Liver (tissue), 9 donors: Measurements from ENCODE around the gene PIP. TPM values are rescaled to one million over a fixed set of nuclear protein-coding genes. Genes with fewer than 3 reads are reported as not detected.
"Not testable (repeated sequence)": the region's sequence is repeated elsewhere in the genome, so short reads cannot be mapped to it uniquely, and the experiment has no call there.

Source experiments
- DNase-seq: peaks from one replicate; pipeline ENCODE4 v3.0.0-alpha.2; 2017; ENCODE audit warnings: low spot score
- H3K27ac ChIP-seq, 2 donors: one replicate each; pipeline ENCODE4 v1.7.0; 2013; ENCODE audit warnings: inconsistent platforms in 2 of 2, low read length in 2 of 2, control low read depth in 1 of 2, low read depth in 1 of 2, mild to moderate bottlenecking in 1 of 2
- H3K27me3 ChIP-seq, 4 donors: one replicate each; pipeline versions ENCODE4 v1.6.1 to v1.7.0; 2013; ENCODE audit warnings: low read length in 3 of 4, inconsistent platforms in 1 of 4, mild to moderate bottlenecking in 1 of 4, moderate library complexity in 1 of 4; ENCODE audit not compliant: control insufficient read depth in 4 of 4, insufficient read depth in 4 of 4
- H3K36me3 ChIP-seq, 4 donors: one replicate each; pipeline versions ENCODE4 v1.6.1 to v1.7.0; 2013; ENCODE audit warnings: low read length in 3 of 4, mild to moderate bottlenecking in 3 of 4, low read depth in 1 of 4, moderate library complexity in 1 of 4; ENCODE audit not compliant: control insufficient read depth in 4 of 4, insufficient read depth in 3 of 4
- H3K4me1 ChIP-seq, 4 donors: one replicate each; pipeline versions ENCODE4 v1.6.1 to v1.7.0; 2013; ENCODE audit warnings: low read length in 3 of 4, mild to moderate bottlenecking in 3 of 4, moderate library complexity in 1 of 4; ENCODE audit not compliant: control insufficient read depth in 4 of 4, insufficient read depth in 4 of 4
- H3K4me3 ChIP-seq, 3 donors: one replicate each; pipeline versions ENCODE4 v1.6.1 to v1.7.0; 2013; ENCODE audit warnings: low read length in 3 of 3, control low read depth in 1 of 3, low read depth in 1 of 3, mild to moderate bottlenecking in 1 of 3
- H3K9ac ChIP-seq, 2 donors: one replicate each; pipeline ENCODE4 v1.7.0; 2013; ENCODE audit warnings: low read length in 2 of 2, mild to moderate bottlenecking in 2 of 2, moderate library complexity in 2 of 2, control low read depth in 1 of 2, low read depth in 1 of 2
- H3K9me3 ChIP-seq, 4 donors: one replicate each; pipeline versions ENCODE4 v1.6.1 to v1.7.0; 2013; ENCODE audit warnings: low read length in 3 of 4; ENCODE audit not compliant: control insufficient read depth in 4 of 4
- ATF3 ChIP-seq: IDR thresholded peaks from 2 replicates; pipeline ENCODE4 v1.6.1; 2016; ENCODE audit warnings: antibody characterized with exemption
- EGR1 ChIP-seq, 2 donors: IDR thresholded peaks; 2 replicates each; pipeline ENCODE4 v1.6.1; 2016 to 2018; ENCODE audit warnings: antibody characterized with exemption in 2 of 2, low read depth in 2 of 2
- FOXA1 ChIP-seq: IDR thresholded peaks from 2 replicates; pipeline ENCODE4 v1.6.1; 2016; ENCODE audit warnings: antibody characterized with exemption
- GABPA ChIP-seq, 2 donors: IDR thresholded peaks in 1 of 2; conservative IDR thresholded peaks in 1 of 2; 2 replicates each; pipeline ENCODE4 v1.6.1; 2016; ENCODE audit warnings: antibody characterized with exemption in 2 of 2, mild to moderate bottlenecking in 1 of 2, moderate library complexity in 1 of 2
- HNF4A ChIP-seq, 2 donors: conservative IDR thresholded peaks; 2 replicates each; pipeline ENCODE4 v1.6.1; 2016; ENCODE audit warnings: antibody characterized with exemption in 2 of 2, mild to moderate bottlenecking in 2 of 2
- HNF4G ChIP-seq: IDR thresholded peaks from 2 replicates; pipeline ENCODE4 v1.6.1; 2016; ENCODE audit warnings: antibody characterized with exemption
- JUND ChIP-seq, 2 donors: IDR thresholded peaks; 2 replicates each; pipeline ENCODE4 v1.6.1; 2016; ENCODE audit warnings: antibody characterized with exemption in 2 of 2
- MAX ChIP-seq: IDR thresholded peaks from 2 replicates; pipeline ENCODE4 v1.6.1; 2016; ENCODE audit warnings: antibody characterized with exemption
- NR2F2 ChIP-seq: IDR thresholded peaks from 2 replicates; pipeline ENCODE4 v1.6.1; 2016; ENCODE audit warnings: antibody characterized with exemption
- RAD21 ChIP-seq, 2 donors: IDR thresholded peaks; 2 replicates each; pipeline ENCODE4 v1.6.1; 2016; ENCODE audit warnings: antibody characterized with exemption in 2 of 2, mild to moderate bottlenecking in 2 of 2
- REST ChIP-seq: IDR thresholded peaks from 2 replicates; pipeline ENCODE4 v1.6.1; 2016; ENCODE audit warnings: antibody characterized with exemption, mild to moderate bottlenecking
- SP1 ChIP-seq: IDR thresholded peaks from 2 replicates; pipeline ENCODE4 v1.6.1; 2018; ENCODE audit warnings: antibody characterized with exemption, mild to moderate bottlenecking
- TAF1 ChIP-seq: conservative IDR thresholded peaks from 2 replicates; pipeline ENCODE4 v1.6.1; 2016; ENCODE audit warnings: antibody characterized with exemption, mild to moderate bottlenecking
- YY1 ChIP-seq: IDR thresholded peaks from 2 replicates; pipeline ENCODE4 v1.6.1; 2016; ENCODE audit warnings: antibody characterized with exemption, mild to moderate bottlenecking
- ZBTB33 ChIP-seq: IDR thresholded peaks from 2 replicates; pipeline ENCODE4 v1.6.1; 2016; ENCODE audit warnings: antibody characterized with exemption
- WGBS: extraction: QIAGEN DNeasy Blood & Tissue Kit; methylation state at CpG from one replicate; pipeline ENCODE4 v1.1.7; 2013; 5-methylcytosine and 5-hydroxymethylcytosine counted together
- polyA plus RNA-seq, 2 donors: library from polyadenylated mRNA; stranded (reverse) in 1 of 2; unstranded in 1 of 2; fragments of 200-250 nt in 1 of 2; fragments of >200 nt in 1 of 2; fragmentation: Nextera tagmentation in 1 of 2; extraction: Ambion mirVana in 1 of 2; gene quantifications; one replicate each; pipeline versions ENCODE4 v1.2.1 to v1.2.3, GENCODE V29; 2013 to 2015
- total RNA-seq, 2 donors: library from RNA; depleted of rRNA; stranded (reverse); fragments of >200 nt; gene quantifications; one replicate each; pipeline ENCODE4 v1.2.3, GENCODE V29; 2014
- donor health status: healthy.
- donor health status: healthy.
- donor health status: healthy.
- donor health status: healthy.
- donor health status: healthy.

Gene PIP
- total and polyA plus RNA-seq, 4 donors: not detected

- no peak for TF ChIP-seq EGR1 (IDR thresholded peaks at IDR 0.05; ENCODE audit: low read depth in 2 of 2)
- no peak for TF ChIP-seq ZBTB33
- TF ChIP-seq ATF3: no peak
These were observed 40.5 kb downstream of the PIP start (continued) for GRCh38 chr7:143172354-143172753.

- no peak overlapping the region for H3K4me3 ChIP-seq
- no peak for DNase-seq
- H3K9me3 ChIP-seq: peaks cover 0 to 8% (median 2%) of the 10 kb centered on the region in 4 donors
- no peaks in the 10 kb centered on the region for H3K36me3 ChIP-seq
- no peak overlapping the region for H3K27ac ChIP-seq
- H3K9ac ChIP-seq: no peak overlapping the region
- no peak for TF ChIP-seq ATF3
- no peak for TF ChIP-seq SP1
- no peak for TF ChIP-seq REST
- H3K27me3 ChIP-seq: no peaks in the 10 kb centered on the region
- peaks cover 0 to 8% (median 6%) of the 10 kb centered on the region in 4 donors for H3K4me1 ChIP-seq
- 93% methylated on average over 5 of the region's 5 CpGs for WGBS
These were observed 44.3 kb downstream of the PIP start for GRCh38 chr7:143176128-143176527.

GRCh38 chr7:143177374-143178119, 45.7 kb downstream of the PIP start:
- TF ChIP-seq GABPA (IDR thresholded peaks at IDR 0.05 in 1 of 2, conservative IDR thresholded peaks at IDR 0.05 in 1 of 2): no peak
- no peak for TF ChIP-seq HNF4G
- no peak for TF ChIP-seq ATF3
- no peak for TF ChIP-seq YY1
- TF ChIP-seq EGR1 (IDR thresholded peaks at IDR 0.05; ENCODE audit: low read depth in 2 of 2): no peak
- TF ChIP-seq SP1: no peak
- TF ChIP-seq MAX: no peak
- TF ChIP-seq ZBTB33: no peak
- TF ChIP-seq RAD21 (IDR thresholded peaks at IDR 0.05): no peak
- no peak for TF ChIP-seq TAF1
- no peak for TF ChIP-seq HNF4A (conservative IDR thresholded peaks at IDR 0.05)
- TF ChIP-seq JUND (IDR thresholded peaks at IDR 0.05): no peak
- no peak for TF ChIP-seq NR2F2
- no peak for TF ChIP-seq FOXA1
- Histone ChIP-seq H3K36me3 (no peaks in the 10 kb centered on the region), H3K4me3 (no peak overlapping the region), H3K9me3 (peaks cover 0 to 8% (median 2%) of the 10 kb centered on the region in 4 donors), H3K27me3 (no peaks in the 10 kb centered on the region), H3K4me1 (peaks cover 0 to 3% (median under 1%) of the 10 kb centered on the region in 4 donors), H3K27ac (no peak overlapping the region), H3K9ac (no peak overlapping the region)
- WGBS: 90% methylated on average over 2 of the region's 2 CpGs
- DNase-seq: no peak

- not testable (repeated sequence) for H3K36me3 ChIP-seq, H3K4me3 ChIP-seq, H3K9me3 ChIP-seq, H3K9ac ChIP-seq, DNase-seq, H3K27me3 ChIP-seq, H3K27ac ChIP-seq, H3K4me1 ChIP-seq
- WGBS: 77% methylated on average over 4 of the region's 4 CpGs
These were observed 48.9 kb downstream of the PIP start for GRCh38 chr7:143180771-143181170.
